C4-2B (cell line): ENCODE results near the gene TBC1D9.

Experiments used
- CTCF ChIP-seq: fragments of 450-650 bp; conservative IDR thresholded peaks from 2 replicates; pipeline ENCODE4 v1.5.1; 2017; ENCODE audit warnings: mild to moderate bottlenecking
- ZFX ChIP-seq: fragments of 450-650 bp; IDR thresholded peaks from 2 replicates; pipeline ENCODE4 v1.6.1; 2017

DNA sequence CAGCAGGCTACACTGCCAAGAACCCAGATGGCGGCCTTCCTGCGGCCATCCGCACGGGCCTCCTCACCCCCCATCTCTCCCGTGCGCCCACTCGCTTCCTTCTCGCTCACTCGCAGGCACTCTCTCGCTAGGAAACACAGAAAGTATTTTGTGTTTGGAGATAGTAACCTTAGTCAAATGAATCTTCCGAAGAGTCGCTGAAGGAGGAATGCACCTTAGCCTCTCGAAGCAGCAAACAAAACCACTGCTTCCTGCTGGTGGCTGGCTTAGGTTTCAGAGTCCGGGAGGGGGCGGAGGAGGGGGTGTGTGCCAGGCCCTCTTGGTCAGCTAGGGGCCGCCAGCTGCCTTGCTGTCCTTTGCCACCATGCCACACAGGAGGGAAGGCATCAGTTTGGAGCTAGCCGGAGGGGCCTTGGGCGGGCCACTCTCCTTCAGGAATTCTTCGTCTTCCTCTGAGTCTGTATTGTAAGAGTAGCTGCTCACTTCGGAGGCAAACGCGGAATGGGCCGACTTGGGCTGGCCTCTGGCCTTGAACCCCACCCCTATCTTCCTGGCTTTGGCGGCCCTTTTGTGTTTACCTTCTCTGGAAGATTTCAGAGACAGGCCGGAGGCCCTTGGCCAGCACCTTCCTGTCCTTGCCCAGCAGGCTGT is 114.3 kb downstream of the TBC1D9 start:
- TF ChIP-seq CTCF: peak; percentile 32
- 0 out of 2 replicates have a peak, but pooled peaks have one; percentile 15 for TF ChIP-seq ZFX
